GM12878 (cell line): ENCODE results near the gene PTBP3. TPM values are rescaled to one million over a fixed set of nuclear protein-coding genes. Genes with fewer than 3 reads are reported as not detected.

Source experiments
- ATAC-seq: fragments of 200-7000 bp; cut with Tn5 transposase; 3 replicates; pipeline ENCODE4 v1.9.1; 2020; ENCODE audit warnings: mild to moderate bottlenecking, moderate library complexity
- BruUV-seq: library from RNA; stranded (reverse); fragments of 400-500 nt; replicated peaks from 2 replicates; lab custom pipeline; 2021; lab: Mats Ljungman, UMichigan
- CTCF ChIA-PET: fragments of 300-600 bp; sonication (Branson Sonifier 250); formaldehyde crosslinking; extraction: SDS; loops from one replicate; lab custom pipeline; 2021; ENCODE audit warnings: inconsistent platforms; lab: Yijun Ruan, JAX
- POLR2A ChIA-PET: fragments of 350-600 bp; formaldehyde crosslinking; extraction: SDS; loops from one replicate; lab custom pipeline; 2021; ENCODE audit warnings: inconsistent platforms; lab: Charles Lee
- RAD21 ChIA-PET: fragments of 300-600 bp; sonication (Branson Sonifier 250); formaldehyde crosslinking; loops from one replicate; lab custom pipeline; 2023; ENCODE audit warnings: antibody characterized with exemption; ENCODE audit not compliant: unreplicated experiment; lab: Charles Lee
- SMC1A ChIA-PET: fragments of 300-600 bp; sonication (Branson Sonifier 250); formaldehyde crosslinking; loops from one replicate; lab custom pipeline; 2023; ENCODE audit not compliant: unreplicated experiment, uncharacterized antibody; lab: Charles Lee
- DNase-seq: peaks from one replicate; pipeline ENCODE4 v3.0.0-alpha.2; 2011; ENCODE audit warnings: low read depth, low spot score
- FAIRE-seq: peaks from 3 replicates; lab custom pipeline; 2011; peaks lifted over from hg19 to GRCh38; lab: Jason Lieb, UNC
- H2AFZ ChIP-seq: 2 replicates; pipeline ENCODE4 v1.6.0; 2011; ENCODE audit warnings: low read depth, low read length, control low read depth; ENCODE audit not compliant: control insufficient read depth
- H3K27ac ChIP-seq: 2 replicates; pipeline ENCODE4 v1.5.1; 2011; ENCODE audit warnings: control low read depth; ENCODE audit not compliant: control insufficient read depth, insufficient read depth
- H3K27me3 ChIP-seq, 2 experiments: replicated peaks in 1 of 2; 2 replicates each; pipeline versions ENCODE4 v1.6.0 to v1.6.1; 2011; ENCODE audit warnings: low read length in 1 of 2; ENCODE audit not compliant: control insufficient read depth in 2 of 2, insufficient read depth in 2 of 2
- H3K36me3 ChIP-seq, 2 experiments: 2 replicates each; pipeline ENCODE4 v1.5.1; 2011; ENCODE audit warnings: low read length in 1 of 2; ENCODE audit not compliant: control insufficient read depth in 2 of 2, insufficient read depth in 2 of 2
- H3K4me1 ChIP-seq: 2 replicates; pipeline ENCODE4 v1.6.1; 2011; ENCODE audit warnings: mild to moderate bottlenecking, low read length, moderate library complexity, mixed read lengths; ENCODE audit not compliant: control insufficient read depth, insufficient read depth
- H3K4me2 ChIP-seq: 2 replicates; pipeline ENCODE4 v1.6.0; 2011; ENCODE audit warnings: control low read depth; ENCODE audit not compliant: control insufficient read depth, insufficient read depth
- H3K4me3 ChIP-seq: fragments of 200-600 bp; sonication (generic); 2 replicates; pipeline ENCODE4 v1.5.1; 2016
- H3K79me2 ChIP-seq: 2 replicates; pipeline ENCODE4 v1.6.0; 2011; ENCODE audit warnings: low read length; ENCODE audit not compliant: control insufficient read depth, insufficient read depth
- H3K9ac ChIP-seq: 2 replicates; pipeline ENCODE4 v1.8.0; 2011; ENCODE audit warnings: low read length, control low read depth, mixed read lengths; ENCODE audit not compliant: control insufficient read depth, insufficient read depth
- H3K9me3 ChIP-seq: replicated peaks from 3 replicates; pipeline ENCODE4 v1.5.1; 2011; ENCODE audit warnings: mild to moderate bottlenecking, low read length; ENCODE audit not compliant: control insufficient read depth, insufficient read depth
- H4K20me1 ChIP-seq: 2 replicates; pipeline ENCODE4 v1.6.0; 2011; ENCODE audit not compliant: control insufficient read depth, insufficient read depth
- NR2F1 ChIP-seq: fragments of 450-650 bp; conservative IDR thresholded peaks from 2 replicates; pipeline ENCODE4 v1.6.1; 2017; ENCODE audit warnings: mild to moderate bottlenecking
- PAX5 ChIP-seq: IDR thresholded peaks from 2 replicates; pipeline ENCODE4 v1.6.1; 2011; ENCODE audit warnings: low read depth, low read length, borderline replicate concordance
- RFX5 ChIP-seq: IDR thresholded peaks from 2 replicates; pipeline ENCODE4 v1.6.1; 2011; ENCODE audit warnings: low read depth, low read length, improper control_type of control experiment
- SREBF2 ChIP-seq: IDR thresholded peaks from 2 replicates; pipeline ENCODE4 v1.6.1; 2012; ENCODE audit warnings: mild to moderate bottlenecking, low read length
- STAT1 ChIP-seq: fragments of 450-650 bp; conservative IDR thresholded peaks from 2 replicates; pipeline ENCODE4 v1.6.1; 2014; ENCODE audit warnings: antibody characterized with exemption, mild to moderate bottlenecking
- ZNF24 ChIP-seq: fragments of 450-650 bp; IDR thresholded peaks from 2 replicates; pipeline ENCODE4 v1.6.1; 2017; ENCODE audit warnings: antibody characterized with exemption, mild to moderate bottlenecking
- ZNF687 ChIP-seq: fragments of 450-650 bp; IDR thresholded peaks from 2 replicates; pipeline ENCODE4 v1.6.1; 2017; ENCODE audit warnings: mild to moderate bottlenecking, moderate library complexity
- WGBS: methylation state at CpG from one replicate; pipeline ENCODE4 v1.1.6; 2016; ENCODE audit warnings: low lambda C conversion rate; ENCODE audit not compliant: insufficient replicate concordance, insufficient coverage; ENCODE audit errors: missing lambda C conversion rate; 5-methylcytosine and 5-hydroxymethylcytosine counted together
- in situ Hi-C: fragments of 300-500 bp; cut with MboI; formaldehyde crosslinking; loops from 9 replicates; pipeline ENCODE4 v1.14.3; 2018; ENCODE audit warnings: mixed read lengths
- intact Hi-C: fragments of 100-400 bp; cut with micrococcal nuclease; formaldehyde crosslinking; loops from one replicate; pipeline ENCODE4 v1.14.2; 2022; ENCODE audit not compliant: unreplicated experiment
- polyA plus RNA-seq, 11 experiments: library from polyadenylated mRNA; depleted of rRNA in 4 of 11; unstranded in 6 of 11; stranded (reverse) in 5 of 11; fragments of >200 nt; fragmentation: Nextera tagmentation in 4 of 11; fragmentation: Illumina TruSeq in 1 of 11; extraction: Ambion mirVana in 4 of 11; extraction: Trizol in 1 of 11; gene quantifications; 1 replicate in 1 of 11; 2 replicates in 10 of 11; pipeline versions ENCODE4 v1.2.1 to v1.2.3, GENCODE V29; 2011 to 2016; ENCODE audit warnings: inconsistent platforms in 2 of 11, missing spikeins in 2 of 11, low read depth in 1 of 11
- total RNA-seq, 4 experiments: library from RNA; depleted of rRNA in 3 of 4; stranded (reverse); fragments of >200 nt in 3 of 4; fragmentation: Illumina TruSeq in 1 of 4; extraction: Trizol in 1 of 4; gene quantifications; 2 replicates each; pipeline versions ENCODE4 v1.2.1 to v1.2.3, GENCODE V29; 2013 to 2021
- TF ChIP-seq, protein P1 (sequence below): IDR thresholded peaks from 2 replicates; pipeline ENCODE4 v1.6.1; 2012; ENCODE audit warnings: low read length, inconsistent platforms

Gene PTBP3
- total and polyA plus RNA-seq, 10 of the 15 experiments (the other 5 are each of a cell fraction or from before 2014, with no cell fraction given), result 12.5 to 104 (median 52.7) TPM

DNA sequence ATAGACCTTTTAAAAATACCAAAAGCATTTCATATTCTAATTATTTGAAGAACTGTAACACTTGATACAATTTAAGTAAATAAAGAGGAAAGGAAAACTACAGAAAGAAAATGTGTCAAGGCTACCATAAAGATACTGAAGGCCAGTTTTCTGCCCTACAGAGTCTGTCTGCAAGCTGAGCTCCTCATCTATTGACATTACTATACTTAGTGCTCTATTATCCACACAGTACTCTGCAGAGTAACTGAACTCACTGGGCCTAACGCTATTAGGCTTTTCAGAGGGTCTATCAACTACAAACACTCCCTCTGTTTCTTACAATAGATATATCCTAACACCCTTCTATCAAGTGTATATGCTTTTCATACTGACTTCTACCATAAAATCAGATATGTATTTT lies 101.2 kb downstream of the PTBP3 start:
- no peak for FAIRE-seq
- CTCF ChIA-PET, result interaction anchor here (0.5 to 0.6 kb wide), 2 partner anchors 130 to 135 kb away, joined by 3 read pairs; no protein-coding TSS in a partner anchor
- in situ Hi-C loops, result no loop called here

More for the DNA sequence above, 101.2 kb downstream of the PTBP3 start:
- Histone ChIP-seq H3K9ac (no peak overlapping the region), H3K27me3 (no peaks in the 10 kb centered on the region), H3K4me2 (no peak overlapping the region), H3K4me3 (no peak overlapping the region), H2AFZ (no peak overlapping the region), H3K79me2 (no peaks in the 10 kb centered on the region), H3K9me3 (no peaks in the 10 kb centered on the region), H3K36me3 (peaks cover 0 to 7% of the 10 kb centered on the region in 2 experiments; a peak in 1 of 4 replicates), H4K20me1 (no peaks in the 10 kb centered on the region), H3K4me1 (no peaks in the 10 kb centered on the region), H3K27ac (no peak overlapping the region)
- POLR2A ChIA-PET, result no interaction called here
- SMC1A ChIA-PET, result interaction anchor here (1.0 to 1.7 kb wide), 3 partner anchors 8 to 148 kb away, joined by 3 to 4 read pairs (median 4); no protein-coding TSS in a partner anchor
- intact Hi-C loops, result no loop called here
- RAD21 ChIA-PET, result no interaction called here
- no peak for ATAC-seq
- TF ChIP-seq NR2F1, result no peak
- TF ChIP-seq SREBF2, result no peak
- TF ChIP-seq STAT1, result no peak
- TF ChIP-seq RFX5, result no peak
- TF ChIP-seq ZNF687, result no peak
- TF ChIP-seq, protein P1, sequence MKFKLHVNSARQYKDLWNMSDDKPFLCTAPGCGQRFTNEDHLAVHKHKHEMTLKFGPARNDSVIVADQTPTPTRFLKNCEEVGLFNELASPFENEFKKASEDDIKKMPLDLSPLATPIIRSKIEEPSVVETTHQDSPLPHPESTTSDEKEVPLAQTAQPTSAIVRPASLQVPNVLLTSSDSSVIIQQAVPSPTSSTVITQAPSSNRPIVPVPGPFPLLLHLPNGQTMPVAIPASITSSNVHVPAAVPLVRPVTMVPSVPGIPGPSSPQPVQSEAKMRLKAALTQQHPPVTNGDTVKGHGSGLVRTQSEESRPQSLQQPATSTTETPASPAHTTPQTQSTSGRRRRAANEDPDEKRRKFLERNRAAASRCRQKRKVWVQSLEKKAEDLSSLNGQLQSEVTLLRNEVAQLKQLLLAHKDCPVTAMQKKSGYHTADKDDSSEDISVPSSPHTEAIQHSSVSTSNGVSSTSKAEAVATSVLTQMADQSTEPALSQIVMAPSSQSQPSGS, result no peak
- no peak for TF ChIP-seq PAX5
- no peak for TF ChIP-seq ZNF24
- DNase-seq, result no peak
- no TSS peak for BruUV-seq
- WGBS, result 100% methylated on average over 1 of the region's 1 CpG
